Muscle layer of duodenum (tissue), 2 donors: ENCODE results near the gene ASIC3.

Experiments used
- H3K27ac ChIP-seq: one replicate; pipeline ENCODE4 v1.7.0; 2013; ENCODE audit warnings: mild to moderate bottlenecking, low read length
- H3K27me3 ChIP-seq: one replicate; pipeline ENCODE4 v1.7.0; 2013; ENCODE audit warnings: low read depth, mild to moderate bottlenecking, control low read depth, low read length
- H3K36me3 ChIP-seq, 2 donors: one replicate each; pipeline ENCODE4 v1.7.0; 2013; ENCODE audit warnings: low read length in 2 of 2, control low read depth in 1 of 2, mild to moderate bottlenecking in 1 of 2; ENCODE audit not compliant: insufficient read depth in 2 of 2, control insufficient read depth in 1 of 2
- H3K4me1 ChIP-seq, 2 donors: one replicate each; pipeline ENCODE4 v1.7.0; 2013; ENCODE audit warnings: low read length in 2 of 2, mild to moderate bottlenecking in 2 of 2, control low read depth in 1 of 2, moderate library complexity in 1 of 2; ENCODE audit not compliant: insufficient read depth in 2 of 2, control insufficient read depth in 1 of 2
- H3K4me3 ChIP-seq, 2 donors: one replicate each; pipeline ENCODE4 v1.7.0; 2013; ENCODE audit warnings: low read length in 2 of 2, low read depth in 1 of 2, mild to moderate bottlenecking in 1 of 2
- H3K9me3 ChIP-seq, 2 donors: one replicate each; pipeline ENCODE4 v1.7.0; 2013; ENCODE audit warnings: low read length in 2 of 2, control low read depth in 1 of 2, mild to moderate bottlenecking in 1 of 2; ENCODE audit not compliant: control insufficient read depth in 1 of 2
- donor health status: healthy.

The ASIC3 gene

GRCh38 chr7:151078233-151079040 lies 30.1 kb downstream of the ASIC3 start:
- Histone ChIP-seq H3K27ac (no peak overlapping the region), H3K4me1 (peaks cover 7 to 41% of the 10 kb centered on the region in 2 donors), H3K9me3 (no peaks in the 10 kb centered on the region), H3K4me3 (no peak overlapping the region), H3K36me3 (peaks cover 19 to 36% of the 10 kb centered on the region in 2 donors), H3K27me3 (no peaks in the 10 kb centered on the region)

DNA sequence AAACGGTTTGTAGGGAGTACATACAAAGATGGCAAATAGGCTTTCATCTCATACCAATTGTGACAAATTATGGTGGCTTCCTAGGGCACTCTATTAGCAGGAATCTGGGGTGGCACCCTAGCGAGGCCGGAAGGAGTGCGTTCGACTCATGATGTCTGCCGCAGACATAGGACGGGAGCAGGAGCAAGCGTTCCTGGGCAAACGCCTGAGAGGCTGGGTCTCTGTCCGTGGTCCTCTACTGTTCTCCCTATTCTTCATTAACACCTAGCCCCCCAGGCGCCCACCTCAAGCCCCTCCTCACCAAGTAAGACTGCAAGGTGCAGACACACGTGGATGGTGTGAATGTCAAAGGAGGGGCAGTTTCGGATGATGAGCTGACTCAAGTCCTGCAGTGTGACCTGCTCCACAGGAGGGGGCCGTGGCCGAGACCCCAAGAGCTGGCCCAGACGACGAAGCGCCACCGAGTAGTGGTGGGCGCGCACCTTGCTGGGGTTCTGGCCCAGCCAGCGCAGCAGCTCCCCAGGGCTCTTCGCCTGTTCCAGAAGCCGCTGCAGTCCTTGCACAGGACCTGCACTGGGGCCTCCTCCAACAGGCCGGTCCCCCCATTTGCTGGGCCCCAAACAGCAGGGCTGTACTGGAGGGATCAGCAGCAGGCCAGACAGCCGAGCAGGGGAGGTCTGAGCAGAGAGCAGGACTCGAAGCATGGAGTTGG lies 31.0 kb downstream of the ASIC3 start:
- Histone ChIP-seq H3K4me3 (peak overlapping the region; percentile 86 to 89), H3K9me3 (no peaks in the 10 kb centered on the region), H3K4me1 (peaks cover 14 to 41% of the 10 kb centered on the region in 2 donors), H3K27ac (peak overlapping the region; percentile 60), H3K36me3 (peaks cover 15 to 28% of the 10 kb centered on the region in 2 donors), H3K27me3 (no peaks in the 10 kb centered on the region)

- Histone ChIP-seq H3K36me3 (peaks cover 8 to 20% of the 10 kb centered on the region in 2 donors), H3K4me3 (peak overlapping the region; percentile 86 to 89), H3K9me3 (no peaks in the 10 kb centered on the region), H3K4me1 (peaks cover 14 to 42% of the 10 kb centered on the region in 2 donors), H3K27ac (peak overlapping the region; percentile 60), H3K27me3 (no peaks in the 10 kb centered on the region)
Measured at GRCh38 chr7:151080067-151080521, 31.8 kb downstream of the ASIC3 start.

GRCh38 chr7:151080522-151081169 lies 32.3 kb downstream of the ASIC3 start, which contains the start of gene FASTK:
Gene FASTK, minus strand, starts transcription at chr7:151080809. Its CDS starts 43 bp downstream, at chr7:151080766.
- Histone ChIP-seq H3K4me1 (peaks cover 17 to 48% of the 10 kb centered on the region in 2 donors), H3K36me3 (peaks cover 6 to 15% of the 10 kb centered on the region in 2 donors), H3K27me3 (no peaks in the 10 kb centered on the region)

GRCh38 chr7:151081170-151082101 lies 33.1 kb downstream of the ASIC3 start:
- peak overlapping the region; percentile 77 for H3K27ac ChIP-seq
- peaks cover 0 to 9% of the 10 kb centered on the region in 2 donors for H3K36me3 ChIP-seq
- H3K4me1 ChIP-seq = peaks cover 18 to 51% of the 10 kb centered on the region in 2 donors
- no peaks in the 10 kb centered on the region for H3K27me3 ChIP-seq
- no peaks in the 10 kb centered on the region for H3K9me3 ChIP-seq
- peak overlapping the region; percentile 86 to 89 for H3K4me3 ChIP-seq

More at GRCh38 chr7:151080522-151081169, 32.3 kb downstream of the ASIC3 start, which contains the start of gene FASTK:
- H3K4me3 ChIP-seq = peak within 1 kb of the TSS; percentile 86 to 89
- peak within 1 kb of the TSS; percentile 77 for H3K27ac ChIP-seq
- no peaks in the 10 kb centered on the region for H3K9me3 ChIP-seq

DNA sequence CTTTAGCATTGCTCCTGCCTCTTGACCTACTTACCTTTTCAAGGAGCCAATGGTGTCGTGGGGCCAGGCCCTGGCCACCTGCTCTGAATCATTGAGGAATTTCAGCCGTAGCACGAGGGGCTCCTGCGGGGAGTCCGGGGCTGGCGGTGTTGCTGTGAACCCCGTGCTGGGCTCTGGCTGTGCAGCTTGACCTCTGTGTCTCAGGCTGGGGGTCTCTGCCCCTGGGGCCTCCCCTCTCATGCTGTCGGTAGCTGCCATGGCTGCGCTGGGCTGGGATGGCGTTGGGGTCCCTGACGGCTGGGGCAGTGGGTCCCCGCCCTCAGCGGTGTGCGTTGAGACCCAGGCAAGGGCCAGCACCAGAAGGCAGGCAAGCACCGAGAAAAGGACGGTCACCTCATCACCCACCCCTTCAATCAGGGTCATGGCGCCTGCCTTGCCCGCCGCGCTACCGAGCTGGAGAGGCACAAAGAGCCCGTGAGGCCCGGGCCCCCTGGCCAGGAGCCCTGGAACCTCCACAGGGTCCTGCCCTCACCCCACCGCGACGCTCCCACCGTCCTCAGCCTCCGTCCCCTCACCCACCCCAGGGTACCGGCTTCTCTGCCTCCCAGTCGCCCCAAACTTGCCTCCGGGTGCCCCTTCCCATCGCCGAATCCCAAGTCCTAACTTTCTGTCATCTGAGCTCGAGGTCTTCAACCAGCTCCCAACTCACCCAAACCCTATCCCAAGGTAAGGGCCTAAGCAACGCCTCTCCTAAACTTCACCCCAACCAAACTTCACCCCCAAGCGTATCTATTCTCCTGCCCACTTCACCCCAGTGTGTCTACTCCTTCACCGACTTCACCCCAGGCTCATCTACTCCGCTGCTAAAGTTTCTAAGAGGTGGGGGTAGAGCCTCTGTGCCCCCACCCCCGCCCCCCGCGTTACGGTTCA lies 34.1 kb downstream of the ASIC3 start:
- peaks cover 0 to under 1% of the 10 kb centered on the region in 2 donors for H3K36me3 ChIP-seq
- no peaks in the 10 kb centered on the region for H3K9me3 ChIP-seq
- peak overlapping the region; percentile 74 to 89 for H3K4me3 ChIP-seq
- no peaks in the 10 kb centered on the region for H3K27me3 ChIP-seq
- H3K4me1 ChIP-seq = peaks cover 18 to 51% of the 10 kb centered on the region in 2 donors
- peak overlapping the region; percentile 77 for H3K27ac ChIP-seq

DNA sequence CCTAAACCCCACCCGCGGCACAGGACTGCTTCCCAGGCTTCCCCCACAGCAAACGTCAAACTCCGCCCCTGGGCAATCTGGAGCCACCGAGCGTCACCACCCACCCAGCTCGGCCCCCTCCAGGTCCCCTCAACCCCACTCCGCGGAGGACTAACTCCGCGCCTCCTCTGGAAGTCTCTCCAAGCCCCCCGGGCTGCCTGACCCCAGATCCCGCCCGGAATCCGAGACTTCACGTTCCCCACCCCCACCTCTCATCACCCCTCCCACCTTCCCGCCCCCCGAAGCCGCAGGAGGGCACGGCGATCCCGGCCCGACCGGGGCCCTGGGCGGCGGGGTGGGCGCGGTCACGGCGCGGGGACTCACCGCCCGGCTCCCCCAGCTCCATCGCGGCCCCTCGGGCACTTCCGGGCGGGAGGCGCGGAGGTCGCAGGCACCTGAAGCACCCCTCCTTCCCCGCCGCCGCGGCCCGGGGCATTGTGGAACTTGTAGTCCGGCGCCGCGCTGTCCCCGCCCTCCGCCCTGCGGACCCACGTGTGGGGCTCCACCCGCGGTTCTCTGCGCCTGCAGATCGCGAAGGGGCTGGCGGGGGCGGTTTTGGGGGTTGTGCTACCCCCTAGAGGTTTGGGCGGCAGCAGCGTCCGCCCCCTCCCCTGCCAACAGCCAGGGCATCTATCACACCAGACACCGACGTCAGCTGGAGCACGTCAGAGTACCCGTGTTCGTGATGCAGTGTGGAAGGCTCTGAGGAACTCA lies 34.9 kb downstream of the ASIC3 start, which contains the start of gene TMUB1:
Gene TMUB1 (minus strand): TSS at position 423 of the 753 bp plus-strand sequence. CDS start 930 bp downstream, outside the sequence.
- Histone ChIP-seq H3K9me3 (no peaks in the 10 kb centered on the region), H3K36me3 (no peaks in the 10 kb centered on the region), H3K27ac (peak within 1 kb of the TSS; percentile 77), H3K27me3 (no peaks in the 10 kb centered on the region), H3K4me1 (peaks cover 24 to 55% of the 10 kb centered on the region in 2 donors), H3K4me3 (peak within 1 kb of the TSS; percentile 74 to 89)

GRCh38 chr7:151083824-151084160 lies 35.5 kb downstream of the ASIC3 start:
- Histone ChIP-seq H3K36me3 (no peaks in the 10 kb centered on the region), H3K4me1 (peaks cover 29 to 53% of the 10 kb centered on the region in 2 donors), H3K9me3 (no peaks in the 10 kb centered on the region), H3K27ac (no peak overlapping the region), H3K27me3 (no peaks in the 10 kb centered on the region), H3K4me3 (peak overlapping the region; percentile 74 to 89)

DNA sequence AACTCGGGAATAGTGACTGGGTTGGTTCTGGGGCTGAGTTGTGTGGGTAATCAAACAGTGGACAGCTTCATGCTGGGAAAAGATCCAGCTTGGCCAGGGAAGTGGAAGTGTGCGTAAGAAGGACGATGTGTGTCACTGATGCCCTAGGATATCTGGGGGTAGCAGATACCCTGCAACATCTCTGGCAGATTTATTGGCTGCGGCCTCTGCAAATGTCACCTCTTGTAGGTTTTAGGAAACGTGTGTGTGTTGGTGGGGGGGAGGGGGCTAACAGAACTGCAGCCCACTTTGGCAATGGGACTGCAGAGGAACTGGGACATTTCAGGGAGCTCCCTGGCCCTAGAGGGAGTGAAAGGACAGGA lies 37.0 kb downstream of the ASIC3 start:
- Histone ChIP-seq H3K27ac (peak overlapping the region; percentile 51), H3K27me3 (no peaks in the 10 kb centered on the region), H3K4me3 (peak overlapping the region; percentile 48 to 68), H3K36me3 (no peaks in the 10 kb centered on the region), H3K4me1 (peaks cover 36 to 51% of the 10 kb centered on the region in 2 donors), H3K9me3 (no peaks in the 10 kb centered on the region)
